Inferior parietal cortex (tissue), 1 donor: ENCODE measurements around the gene ADARB2.
"Not testable (repeated sequence)": the region's sequence is repeated elsewhere in the genome, so short reads cannot be mapped to it uniquely, and the experiment has no call there.

Experiments
- DNase-seq: peaks from one replicate; pipeline ENCODE4 v3.0.0-alpha.2; 2016; ENCODE audit errors: extremely low spot score

ADARB2 gene

DNA sequence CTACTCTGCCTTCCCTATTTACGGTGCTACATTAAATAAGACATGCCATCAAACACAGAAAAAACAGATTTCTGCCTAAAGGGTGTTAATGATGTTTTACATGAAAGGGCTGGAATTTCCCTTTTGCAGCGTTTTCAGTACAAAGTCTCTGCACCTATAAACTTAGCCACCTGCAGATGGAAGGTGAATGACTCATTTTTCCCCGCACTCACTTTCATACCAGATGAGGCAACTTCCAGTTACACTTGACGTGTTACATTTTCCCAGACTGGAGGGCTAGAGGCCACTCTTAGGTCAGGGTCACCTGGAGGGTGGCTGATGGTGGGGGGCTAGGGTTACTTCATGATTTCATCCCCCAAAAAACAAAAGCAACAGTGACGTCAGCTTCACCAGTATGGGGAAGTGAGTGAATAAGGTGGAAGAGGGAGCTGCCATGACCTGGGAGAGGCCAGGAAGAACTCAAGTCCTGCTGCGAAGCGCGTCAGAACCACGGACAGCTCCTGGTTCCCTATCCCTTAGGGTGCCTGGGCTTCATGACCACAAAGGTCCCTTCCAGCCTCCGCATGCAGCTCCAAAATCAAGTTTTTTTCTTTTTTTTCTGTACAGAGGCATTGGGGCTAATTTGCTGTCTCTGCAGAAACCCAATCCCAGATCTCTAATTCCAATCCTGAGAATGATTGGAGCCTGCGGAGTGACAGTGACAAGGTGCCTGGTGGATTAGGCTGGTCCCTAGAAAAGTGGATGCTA is 94.0 kb downstream of the ADARB2 start:
- DNase-seq = no peak

DNA sequence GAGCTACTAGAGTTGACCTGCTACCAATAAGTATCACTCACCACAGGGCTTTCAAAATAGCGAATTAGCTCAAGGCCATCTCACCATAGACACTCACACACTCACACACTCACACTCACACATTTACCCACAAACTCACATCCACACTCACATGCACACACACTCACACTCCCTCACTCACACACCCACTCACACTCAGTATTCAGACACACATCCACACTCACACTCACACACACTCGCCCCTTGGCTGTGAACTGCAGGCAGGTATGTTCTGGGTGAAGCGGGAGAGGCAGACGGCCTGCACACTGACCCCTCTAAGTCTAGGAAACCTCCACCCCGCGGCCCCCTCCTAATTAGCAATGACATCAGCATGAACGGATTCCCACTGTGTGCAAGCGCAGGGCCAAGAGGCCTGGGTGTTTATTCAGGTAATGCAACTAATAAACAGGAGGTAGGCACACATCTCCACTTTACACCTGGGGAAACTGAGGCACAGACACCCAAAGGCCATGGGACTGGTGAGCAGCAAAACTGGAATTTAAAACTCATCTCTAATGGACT is 94.6 kb downstream of the ADARB2 start:
- no peak for DNase-seq

GRCh38 chr10:1641402-1641801 is 95.9 kb downstream of the ADARB2 start:
- DNase-seq = no peak

- DNase-seq = no peak
Observed at GRCh38 chr10:1638889-1639419, 98.4 kb downstream of the ADARB2 start.

- no peak for DNase-seq
Observed at GRCh38 chr10:1635340-1635739, 102.0 kb downstream of the ADARB2 start.

DNA sequence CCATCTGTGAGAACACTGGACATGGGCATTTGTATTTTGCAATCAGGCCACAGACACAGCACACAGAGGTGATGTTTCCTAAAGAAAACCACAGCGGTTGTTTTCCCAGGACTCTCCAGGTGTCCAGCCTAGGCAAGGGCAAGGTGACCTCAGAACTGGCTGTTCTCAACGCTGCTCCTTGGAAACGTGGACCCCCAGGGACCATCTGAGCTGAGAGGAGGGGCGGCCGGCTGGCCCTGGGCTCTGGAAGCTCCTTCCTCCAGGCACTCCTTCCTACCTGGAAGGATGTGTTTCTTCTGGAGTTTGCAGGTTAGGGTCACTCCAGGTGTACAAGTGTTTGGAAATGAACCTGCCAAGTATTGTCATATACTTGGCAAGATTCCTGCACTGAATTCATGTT is 103.1 kb downstream of the ADARB2 start:
- DNase-seq = no peak

DNA sequence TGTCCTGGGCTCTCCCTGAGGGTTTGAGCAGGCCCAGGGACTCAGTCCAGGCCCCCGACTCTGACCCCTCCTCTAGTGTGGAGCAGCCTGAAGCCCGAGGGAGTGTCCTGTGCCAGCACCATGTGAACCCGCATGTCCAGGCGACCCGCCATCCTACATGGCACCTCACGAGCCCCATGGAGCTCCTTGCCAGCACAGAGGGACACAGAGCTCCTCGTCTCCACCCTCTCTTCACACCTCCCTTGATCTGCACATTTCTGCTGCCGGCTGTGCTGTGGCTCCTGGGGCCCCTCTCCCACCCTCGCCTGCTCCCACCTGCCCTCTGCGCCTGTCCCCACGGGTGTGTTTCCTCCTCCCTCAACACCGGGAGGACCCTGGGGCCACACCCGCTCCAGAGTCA is 103.5 kb downstream of the ADARB2 start:
- DNase-seq = no peak

DNA sequence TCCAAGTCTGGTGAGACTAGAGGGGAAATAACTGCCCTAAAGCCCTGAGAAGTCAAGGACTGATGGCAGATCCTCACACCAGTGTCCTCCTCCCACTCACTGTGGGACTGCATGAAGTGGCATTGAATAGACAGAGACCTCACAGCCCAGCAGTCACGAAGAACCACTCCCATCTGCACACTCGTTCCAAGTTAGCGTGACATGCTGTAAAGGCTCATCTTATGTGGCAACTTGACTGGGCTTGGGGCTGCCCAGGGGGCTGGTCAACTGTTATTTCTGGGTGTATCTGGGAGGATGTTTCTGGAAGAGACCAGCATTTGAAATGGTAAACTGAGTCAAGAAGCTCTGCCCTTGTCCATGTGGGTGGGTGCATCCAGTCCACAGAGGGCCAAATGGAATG is 104.7 kb downstream of the ADARB2 start:
- no peak for DNase-seq

- no peak for DNase-seq
Observed at GRCh38 chr10:1632141-1632540, 105.2 kb downstream of the ADARB2 start.

DNA sequence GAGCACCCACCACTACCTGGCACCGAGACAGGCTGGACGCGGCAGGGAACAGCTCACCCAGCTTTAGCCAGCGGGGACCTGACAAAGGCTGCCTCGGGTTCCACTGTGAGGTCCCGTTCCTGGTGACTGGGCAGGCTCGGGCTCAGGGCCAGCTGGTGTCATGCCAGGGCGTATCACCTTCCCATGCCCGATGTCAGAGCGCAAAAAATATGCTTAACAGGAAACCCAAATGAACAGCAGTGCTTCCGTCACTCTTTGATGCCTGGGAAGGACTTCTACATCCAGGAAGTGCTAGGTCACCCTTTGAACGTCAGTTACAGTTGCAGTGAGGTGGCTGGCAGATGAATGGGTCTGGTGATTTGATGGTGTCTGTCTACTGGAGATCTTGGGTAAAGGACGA is 106.0 kb downstream of the ADARB2 start:
- DNase-seq = no peak

- DNase-seq = no peak
Observed at GRCh38 chr10:1630304-1630703, 107.0 kb downstream of the ADARB2 start.

- no peak for DNase-seq
Observed at GRCh38 chr10:1629326-1630198, 107.8 kb downstream of the ADARB2 start.

- DNase-seq = no peak
Observed at GRCh38 chr10:1628757-1629156, 108.6 kb downstream of the ADARB2 start.

- DNase-seq = no peak
Observed at GRCh38 chr10:1627945-1628344, 109.4 kb downstream of the ADARB2 start.

- no peak for DNase-seq
Observed at GRCh38 chr10:1626835-1627234, 110.5 kb downstream of the ADARB2 start.

DNA sequence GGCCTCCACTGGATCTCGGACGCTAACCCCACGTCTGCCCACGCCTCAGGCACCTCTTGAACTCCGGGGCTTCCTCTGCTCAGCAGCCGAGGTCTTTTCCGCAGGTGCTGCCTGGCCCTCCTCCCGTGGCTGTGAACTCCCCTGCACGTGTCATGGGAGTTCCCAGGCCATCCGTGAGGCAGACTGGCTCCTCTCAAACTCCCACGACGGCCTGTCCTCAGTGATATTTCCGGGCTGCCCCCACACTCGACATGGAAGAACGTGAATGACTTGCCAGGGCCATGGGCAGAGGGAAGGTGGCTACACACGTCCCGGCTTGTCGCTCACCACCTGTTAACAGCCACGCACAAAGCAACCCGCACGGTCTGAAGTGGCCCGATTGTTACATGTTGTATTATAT is 110.9 kb downstream of the ADARB2 start:
- no peak for DNase-seq

- DNase-seq = no peak
Observed at GRCh38 chr10:1625731-1626130, 111.6 kb downstream of the ADARB2 start.

GRCh38 chr10:1625079-1625478 is 112.2 kb downstream of the ADARB2 start:
- DNase-seq = no peak

- DNase-seq = no peak
Observed at GRCh38 chr10:1624240-1624639, 113.1 kb downstream of the ADARB2 start.

DNA sequence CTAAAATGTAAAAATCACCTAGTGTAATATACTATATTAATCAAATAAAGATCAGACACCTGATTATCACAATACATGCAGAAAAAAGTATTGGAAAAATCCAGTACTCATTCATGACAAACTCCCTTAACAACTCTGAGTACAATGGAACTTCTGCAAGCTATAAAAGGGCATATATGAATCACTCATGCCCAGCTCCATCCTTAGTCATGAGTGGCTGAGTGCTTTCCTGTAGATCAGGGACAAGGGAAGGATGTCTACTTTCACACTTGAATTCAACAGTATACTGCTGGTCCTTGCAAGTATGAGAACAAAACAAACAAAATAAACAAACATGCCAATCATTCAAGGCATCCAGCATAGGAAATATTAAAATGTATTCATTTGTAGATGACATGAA is 116.5 kb downstream of the ADARB2 start:
- no peak for DNase-seq

DNA sequence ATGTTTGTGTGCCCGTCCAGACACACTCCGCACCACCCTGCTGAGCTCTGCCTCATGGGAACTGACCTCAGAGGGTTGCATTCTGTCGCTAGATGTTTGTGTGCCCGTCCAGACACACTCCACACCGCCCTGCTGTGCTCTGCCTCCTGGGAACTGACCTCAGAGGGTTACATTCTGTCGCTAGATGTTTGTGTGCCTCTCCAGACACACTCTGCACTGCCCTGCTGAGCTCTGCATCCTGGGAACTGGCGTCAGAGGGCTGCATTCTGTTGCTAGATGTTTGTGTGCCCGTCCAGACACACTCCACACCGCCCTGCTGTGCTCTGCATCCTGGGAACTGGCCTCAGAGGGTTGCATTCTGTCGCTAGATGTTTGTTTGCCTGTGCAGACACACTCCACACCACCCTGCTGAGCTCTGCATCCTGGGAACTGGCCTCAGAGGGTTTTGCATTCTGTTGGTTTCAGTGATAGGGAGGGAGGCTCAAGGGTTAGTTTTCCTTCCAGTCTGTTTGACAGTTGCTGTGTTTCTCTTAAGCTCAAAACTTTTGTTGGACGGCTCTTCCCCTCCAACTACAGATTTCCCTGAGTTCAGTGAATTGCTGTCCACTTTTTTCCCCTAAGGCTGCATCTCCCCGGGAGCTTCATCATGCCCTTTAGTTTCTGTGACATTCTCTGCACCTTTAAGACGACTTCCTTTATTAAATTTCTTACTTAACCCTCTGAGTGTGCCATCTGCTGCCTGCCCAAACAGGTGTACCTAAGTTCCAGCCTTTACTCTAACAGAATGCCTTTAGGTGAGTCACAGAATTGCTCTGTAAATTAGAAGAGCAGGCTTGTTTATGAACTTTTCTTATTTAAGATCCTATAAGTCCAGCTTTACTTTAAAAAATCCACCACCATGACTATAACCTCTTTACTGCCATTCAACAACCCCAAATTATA is 119.7 kb downstream of the ADARB2 start:
- not testable (repeated sequence) for DNase-seq
